NCI-H748 (cell line): ENCODE data around the gene CSH1.
A peak's percentile ranks its signal among the peaks of the same experiment; 100 is the strongest.
"Not testable (repeated sequence)": the region's sequence is repeated elsewhere in the genome, so short reads cannot be mapped to it uniquely, and the experiment has no call there.

Source experiments
- DNase-seq: peaks from one replicate; lab custom pipeline; 2025; ENCODE audit not compliant: unreplicated experiment; lab: John Stamatoyannopoulos, UW

CSH1 gene

DNA sequence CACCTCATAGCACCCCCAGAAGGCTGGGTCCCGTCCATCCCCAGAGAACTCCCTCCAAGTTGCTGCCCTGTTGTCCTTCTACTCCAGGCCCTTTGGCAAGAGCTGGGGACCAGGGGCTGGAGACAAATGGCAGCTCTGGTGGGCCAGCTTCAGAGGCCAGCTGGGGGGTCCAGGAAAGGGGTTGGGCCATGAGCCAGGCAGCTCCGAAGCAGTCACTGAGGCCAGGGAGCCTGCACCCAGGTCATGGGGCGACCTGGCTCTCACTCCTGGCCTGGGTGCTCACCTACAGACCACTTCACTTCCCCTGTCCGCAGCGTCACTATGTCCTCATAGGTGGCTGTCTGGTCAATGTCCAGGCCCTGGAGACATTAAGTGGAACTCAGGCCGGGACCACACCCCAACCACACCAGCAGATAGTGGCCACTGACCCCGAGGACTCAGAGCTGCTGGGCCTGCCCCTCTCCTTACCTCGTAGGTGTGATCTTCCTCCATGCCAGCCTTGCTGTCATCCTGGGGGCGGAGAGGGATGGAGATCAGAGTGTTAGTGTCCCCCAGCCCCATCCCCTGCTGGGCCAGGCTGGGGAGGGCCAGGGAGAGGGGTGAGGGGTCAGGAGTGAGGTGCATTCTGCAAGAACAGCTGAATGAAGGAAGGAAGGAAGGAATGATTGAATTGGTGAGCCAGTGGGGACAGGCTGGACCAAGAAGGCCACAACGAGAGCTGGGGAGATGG is 32.8 kb upstream of the CSH1 start:
- DNase-seq: no peak

DNA sequence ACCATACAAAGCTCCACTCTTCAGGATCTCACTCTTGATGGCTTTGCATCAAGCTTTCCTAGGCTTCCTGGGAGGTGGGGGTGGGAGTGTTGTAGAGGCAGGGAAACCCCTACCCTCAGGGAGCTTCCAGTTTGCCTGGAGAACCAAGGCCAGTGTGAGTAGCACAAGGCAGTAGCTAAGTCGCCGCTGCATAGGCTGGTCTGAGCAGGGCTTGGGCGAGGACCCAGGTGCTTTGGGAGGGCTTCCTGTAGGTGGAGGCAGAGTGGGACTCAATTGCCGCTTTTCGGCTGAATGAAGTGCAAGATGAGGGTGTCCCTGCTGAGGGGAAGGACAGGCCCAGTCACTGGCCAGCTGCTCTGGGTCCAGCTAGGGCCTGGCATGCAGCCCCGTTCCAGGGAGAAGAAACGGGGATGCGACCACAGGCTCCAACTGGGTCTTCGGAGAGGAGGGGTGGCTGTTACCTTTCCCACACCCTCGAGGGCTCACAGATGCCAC is 31.8 kb upstream of the CSH1 start:
- DNase-seq: no peak

DNA sequence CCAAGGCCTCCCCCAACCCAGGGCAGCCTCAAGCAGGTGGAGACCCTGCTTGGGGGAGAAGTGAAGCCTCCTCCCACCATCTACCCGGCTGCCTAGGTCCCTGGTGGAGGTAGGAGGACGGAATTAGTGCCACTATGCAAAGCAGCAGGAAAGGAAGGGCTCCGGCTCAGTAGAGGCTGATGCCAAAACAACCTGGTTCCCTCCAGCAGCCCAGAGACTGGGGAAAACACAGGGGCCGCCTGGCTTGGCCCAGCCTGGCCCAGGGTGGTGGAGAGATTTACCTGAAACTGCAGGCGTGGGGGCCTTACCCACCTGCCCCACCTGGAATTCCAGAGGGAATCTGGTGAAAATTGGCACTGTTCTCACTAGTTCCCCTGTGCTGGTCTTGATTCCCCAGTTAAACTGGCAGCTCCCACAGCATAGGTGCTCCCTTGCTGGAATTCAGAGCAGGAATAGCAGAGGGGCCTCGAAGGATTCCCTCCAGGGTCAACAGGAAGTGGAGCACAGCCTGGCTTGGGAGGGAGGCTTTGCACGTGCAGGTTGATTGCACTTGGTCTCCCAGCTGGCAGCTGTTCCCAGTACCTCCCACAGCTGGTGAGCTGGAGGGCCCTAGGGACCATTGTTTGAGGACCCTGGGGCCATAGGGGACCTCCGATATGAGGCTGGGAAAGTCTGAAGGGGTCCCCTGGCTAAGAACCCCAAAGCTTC is 31.2 kb upstream of the CSH1 start:
- no peak for DNase-seq

DNA sequence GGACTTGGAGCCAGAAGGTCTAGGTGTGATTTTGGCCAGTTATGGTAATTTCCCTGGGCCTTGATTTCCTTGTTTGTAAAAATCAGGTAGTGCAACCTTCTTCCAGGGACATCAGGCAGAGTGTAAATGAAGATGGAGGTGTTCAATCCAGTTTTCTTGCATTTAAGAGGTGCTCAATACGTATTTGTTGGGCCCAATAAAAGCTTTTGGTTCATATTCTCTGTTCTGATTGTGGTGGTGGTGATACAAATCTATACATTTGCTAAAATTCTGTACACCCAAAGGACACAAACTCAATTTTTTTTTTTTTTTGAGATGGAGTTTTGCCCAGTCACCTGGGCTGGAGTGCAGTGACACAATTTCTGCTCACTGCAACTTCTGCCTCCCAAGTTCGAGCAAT is 29.8 kb upstream of the CSH1 start:
- no peak for DNase-seq

DNA sequence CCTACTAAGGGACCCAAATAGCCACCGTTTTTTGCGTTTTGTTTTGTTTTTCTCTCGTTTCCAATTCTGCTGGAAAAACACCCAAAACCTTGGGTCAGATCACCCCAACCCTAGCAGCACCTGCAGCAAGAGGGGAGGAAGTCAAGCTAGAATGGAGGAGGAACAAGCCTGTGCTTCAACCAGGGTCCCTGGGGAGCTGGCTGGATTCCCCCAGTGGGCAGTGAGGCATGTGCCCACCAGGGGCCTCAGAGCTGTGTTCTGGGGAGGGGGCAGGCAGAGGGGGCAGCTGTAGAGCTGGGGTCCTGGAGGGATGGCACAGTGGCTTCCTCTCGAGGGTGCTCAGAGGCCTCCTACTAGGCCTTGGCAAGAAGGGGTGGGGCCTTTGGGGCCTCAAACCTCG is 29.2 kb upstream of the CSH1 start:
- DNase-seq: no peak

DNA sequence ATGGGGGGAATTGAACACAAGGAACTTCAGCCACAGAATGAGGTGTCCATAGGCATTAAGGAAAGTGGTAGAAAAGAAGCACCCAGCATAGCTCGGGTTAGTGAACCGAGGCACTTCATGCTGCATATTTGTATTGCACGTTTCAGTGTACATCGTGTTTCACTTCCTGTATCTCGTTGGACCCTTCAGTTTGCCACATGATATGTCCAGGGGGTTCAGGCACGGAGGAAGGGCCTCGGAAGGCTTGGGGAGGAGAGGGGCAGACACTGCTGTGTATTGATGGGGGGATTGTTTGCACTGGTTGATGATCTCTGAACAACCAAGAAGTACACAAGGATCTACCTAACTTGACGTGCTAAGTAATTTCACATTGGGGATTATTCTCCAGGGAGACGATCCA is 26.0 kb upstream of the CSH1 start:
- DNase-seq: not testable (repeated sequence)

DNA sequence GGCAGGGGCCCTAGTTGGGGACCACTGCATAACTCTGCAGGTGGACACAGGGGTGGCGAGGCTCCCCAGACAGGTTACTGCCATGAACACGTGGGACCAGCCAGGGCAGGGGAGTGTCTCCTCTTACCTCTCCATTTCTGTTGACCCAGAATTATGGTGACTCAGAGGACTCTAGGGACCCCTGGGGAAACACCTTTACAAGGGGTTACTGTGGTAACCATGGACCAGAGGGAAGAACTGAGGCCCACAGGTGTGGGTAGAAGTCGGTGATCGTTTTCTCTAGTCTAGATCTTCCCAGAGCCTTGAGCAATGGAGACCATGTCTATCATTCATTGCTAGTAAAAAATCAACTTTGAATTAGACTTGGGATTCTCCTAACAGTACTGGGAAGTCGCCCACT is 24.4 kb upstream of the CSH1 start:
- not testable (repeated sequence) for DNase-seq

DNA sequence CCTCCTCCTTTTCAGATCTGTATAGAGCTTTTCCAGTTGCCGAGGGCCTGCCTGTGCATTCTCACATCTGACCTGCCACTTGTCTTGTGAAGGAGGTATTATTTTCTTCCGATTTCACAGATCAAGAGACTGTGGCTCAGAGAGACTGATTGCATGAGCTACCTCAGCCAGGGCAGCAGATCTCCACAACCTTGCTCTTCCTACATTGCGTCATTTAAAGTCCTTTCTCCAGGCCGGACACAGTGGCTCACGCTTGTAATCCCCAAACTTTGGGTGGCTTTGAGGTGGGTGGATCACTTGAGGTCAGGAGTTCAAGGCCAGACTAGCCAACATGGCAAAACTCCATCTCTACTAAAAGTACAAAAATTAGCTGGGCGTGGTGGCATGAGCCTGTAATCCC is 23.7 kb upstream of the CSH1 start:
- not testable (repeated sequence) for DNase-seq

DNA sequence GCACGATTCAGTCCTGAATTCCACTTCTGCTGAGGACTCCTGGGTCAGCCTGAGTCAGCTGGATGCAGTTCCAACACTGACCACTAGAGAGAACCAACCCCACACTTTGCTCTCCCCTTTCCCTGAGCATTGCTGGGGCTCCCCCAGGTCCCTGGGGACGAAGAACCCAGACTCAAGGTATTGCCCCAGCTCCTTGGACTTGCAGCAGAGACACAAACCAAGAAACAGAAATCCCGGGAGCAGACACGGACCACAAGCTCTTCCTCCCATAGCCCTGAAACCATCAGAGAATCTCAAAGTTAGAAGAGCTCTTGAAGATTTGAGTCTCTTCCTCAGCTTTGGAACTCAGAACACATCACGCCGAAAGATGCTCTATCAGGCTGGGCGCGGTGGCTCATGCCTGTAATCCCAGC is 22.9 kb upstream of the CSH1 start:
- peak; percentile 46 for DNase-seq

DNA sequence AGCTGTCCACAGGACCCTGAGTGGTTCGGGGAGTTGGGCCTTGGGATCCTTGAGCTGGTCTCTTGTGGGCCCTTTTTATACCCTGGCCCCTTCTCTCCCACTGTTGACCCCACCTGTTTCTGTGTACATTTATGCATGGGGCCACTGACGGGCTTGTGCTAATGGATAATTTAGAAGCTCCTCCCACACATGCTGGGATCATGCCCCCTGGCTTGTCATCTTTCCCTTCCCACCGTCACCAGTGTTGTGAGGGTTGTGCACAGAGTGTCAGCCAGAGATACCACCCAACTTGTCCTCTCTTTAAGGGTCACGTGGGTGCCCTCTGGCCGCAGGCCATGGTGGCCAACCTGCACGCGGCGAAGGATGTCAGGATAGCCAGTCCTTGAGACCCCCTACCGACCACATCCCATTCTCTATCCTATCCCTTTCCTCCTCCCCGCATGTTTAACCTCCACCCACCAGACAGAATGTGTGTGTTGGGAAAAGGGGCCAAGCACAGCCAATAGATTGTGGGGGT is 22.5 kb upstream of the CSH1 start, which contains the start of gene GH1:
GH1 (minus strand) TSS at position 51 of the 517 bp plus-strand sequence. CDS start 63 bp downstream, outside the sequence.
- not testable (repeated sequence) for DNase-seq

DNA sequence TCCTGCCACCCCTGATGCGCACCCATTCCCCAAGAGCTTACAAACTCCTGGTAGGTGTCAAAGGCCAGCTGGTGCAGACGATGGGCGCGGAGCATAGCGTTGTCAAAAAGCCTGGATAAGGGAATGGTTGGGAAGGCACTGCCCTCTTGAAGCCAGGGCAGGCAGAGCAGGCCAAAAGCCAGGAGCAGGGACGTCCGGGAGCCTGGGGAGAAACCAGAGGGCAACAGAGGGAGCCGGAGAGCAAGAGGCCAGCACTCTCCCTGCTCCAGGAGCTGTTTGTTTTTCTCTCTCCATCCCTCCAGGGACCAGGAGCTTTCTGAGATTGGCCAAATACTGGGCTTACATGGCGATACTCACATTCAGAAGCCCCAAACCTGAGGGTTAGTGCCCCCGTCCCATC is 21.9 kb upstream of the CSH1 start:
- DNase-seq: no peak

DNA sequence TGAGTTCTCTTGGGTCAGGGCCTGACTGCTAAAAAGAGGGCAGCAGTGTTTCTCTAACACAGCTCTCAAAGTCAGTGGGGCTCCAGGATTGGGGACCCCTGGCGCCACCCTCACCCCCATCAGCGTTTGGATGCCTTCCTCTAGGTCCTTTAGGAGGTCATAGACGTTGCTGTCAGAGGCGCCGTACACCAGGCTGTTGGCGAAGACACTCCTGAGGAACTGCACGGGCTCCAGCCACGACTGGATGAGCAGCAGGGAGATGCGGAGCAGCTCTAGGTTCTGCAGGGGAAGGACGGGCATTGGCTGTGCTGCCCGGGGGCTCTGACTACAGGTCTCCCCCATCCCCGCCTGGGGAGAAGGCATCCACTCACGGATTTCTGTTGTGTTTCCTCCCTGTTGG is 21.3 kb upstream of the CSH1 start:
- DNase-seq: no peak

DNA sequence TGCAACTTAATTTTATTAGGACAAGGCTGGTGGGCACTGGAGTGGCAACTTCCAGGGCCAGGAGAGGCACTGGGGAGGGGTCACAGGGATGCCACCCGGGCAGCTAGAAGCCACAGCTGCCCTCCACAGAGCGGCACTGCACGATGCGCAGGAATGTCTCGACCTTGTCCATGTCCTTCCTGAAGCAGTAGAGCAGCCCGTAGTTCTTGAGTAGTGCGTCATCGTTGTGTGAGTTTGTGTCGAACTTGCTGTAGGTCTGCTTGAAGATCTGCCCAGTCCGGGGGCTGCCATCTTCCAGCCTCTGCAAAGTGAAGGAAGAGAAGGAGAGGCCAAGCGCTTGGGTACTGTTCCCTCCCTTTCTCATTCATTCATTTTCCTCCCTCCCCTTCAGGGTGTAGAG is 20.8 kb upstream of the CSH1 start:
- not testable (repeated sequence) for DNase-seq

DNA sequence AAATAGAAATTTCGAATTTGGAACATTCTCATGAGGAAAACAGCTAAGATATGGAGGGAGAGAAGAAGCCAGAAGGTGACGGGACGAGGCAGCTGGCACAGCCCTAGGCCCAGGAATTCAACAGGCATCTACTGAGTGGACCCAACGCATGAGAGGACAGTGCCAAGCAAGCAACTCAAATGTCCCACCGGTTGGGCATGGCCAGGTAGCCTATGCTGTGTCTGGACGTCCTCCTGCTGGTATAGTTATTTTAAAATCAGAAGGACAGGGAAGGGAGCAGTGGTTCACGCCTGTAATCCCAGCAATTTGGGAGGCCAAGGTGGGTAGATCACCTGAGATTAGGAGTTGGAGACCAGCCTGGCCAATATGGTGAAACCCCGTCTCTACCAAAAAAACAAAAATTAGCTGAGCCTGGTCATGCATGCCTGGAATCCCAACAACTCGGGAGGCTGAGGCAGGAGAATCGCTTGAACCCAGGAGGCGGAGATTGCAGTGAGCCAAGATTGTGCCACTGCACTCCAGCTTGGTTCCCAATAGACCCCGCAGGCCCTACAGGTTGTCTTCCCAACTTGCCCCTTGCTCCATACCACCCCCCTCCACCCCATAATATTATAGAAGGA is 20.3 kb upstream of the CSH1 start:
- DNase-seq: no peak

DNA sequence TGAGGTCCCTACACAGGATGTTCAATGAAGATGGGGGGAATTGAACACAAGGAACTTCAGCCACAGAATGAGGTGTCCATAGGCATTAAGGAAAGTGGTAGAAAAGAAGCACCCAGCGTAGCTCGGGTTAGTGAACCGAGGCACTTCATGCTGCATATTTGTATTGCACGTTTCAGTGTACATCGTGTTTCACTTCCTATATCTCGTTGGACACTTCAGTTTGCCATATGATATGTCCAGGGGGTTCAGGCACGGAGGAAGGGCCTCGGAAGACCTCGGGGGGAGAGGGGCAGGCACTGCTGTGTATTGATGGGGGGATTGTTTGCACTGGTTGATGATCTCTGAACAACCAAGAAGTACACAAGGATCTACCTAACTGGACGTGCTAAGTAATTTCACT is 19.4 kb upstream of the CSH1 start:
- not testable (repeated sequence) for DNase-seq

DNA sequence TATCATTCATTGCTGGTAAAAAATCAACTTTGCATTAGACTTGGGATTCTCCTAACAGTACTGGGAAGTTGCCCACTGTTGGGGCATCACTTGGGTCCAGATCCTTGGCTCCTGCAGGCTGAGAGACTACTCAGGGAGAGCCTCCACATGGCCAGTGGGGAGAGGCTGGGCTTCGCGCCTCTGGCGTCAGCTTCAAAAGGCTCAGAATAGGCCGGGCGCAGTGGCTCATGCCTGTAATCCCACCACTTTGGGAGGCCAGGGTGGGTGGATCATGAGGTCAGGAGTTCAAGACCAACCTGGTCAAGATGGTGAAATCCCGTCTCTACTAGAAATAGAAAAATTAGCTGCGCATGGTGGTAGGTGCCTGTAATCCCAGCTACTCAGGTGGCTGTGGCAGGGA is 18.1 kb upstream of the CSH1 start:
- DNase-seq: no peak

DNA sequence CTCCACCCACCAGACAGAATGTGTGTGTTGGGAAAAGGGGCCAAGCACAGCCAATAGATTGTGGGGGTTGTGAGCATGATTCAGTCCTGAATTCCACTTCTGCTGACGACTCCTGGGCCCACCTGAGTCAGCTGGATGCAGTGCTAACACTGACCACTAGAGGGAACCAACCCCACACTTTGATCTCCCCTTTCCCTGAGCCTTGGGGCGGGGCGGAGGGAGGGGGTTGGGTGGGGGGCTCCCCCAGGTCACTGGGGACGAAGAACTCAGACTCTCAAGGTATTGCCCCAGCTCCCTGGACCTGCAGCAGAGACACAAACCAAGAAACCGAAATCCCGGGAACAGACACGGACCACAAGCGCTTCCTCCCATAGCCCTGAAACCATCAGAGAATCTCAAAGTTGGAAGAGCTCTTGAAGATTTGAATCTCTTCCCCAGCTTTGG is 15.3 kb upstream of the CSH1 start:
- peak; percentile 13 for DNase-seq

DNA sequence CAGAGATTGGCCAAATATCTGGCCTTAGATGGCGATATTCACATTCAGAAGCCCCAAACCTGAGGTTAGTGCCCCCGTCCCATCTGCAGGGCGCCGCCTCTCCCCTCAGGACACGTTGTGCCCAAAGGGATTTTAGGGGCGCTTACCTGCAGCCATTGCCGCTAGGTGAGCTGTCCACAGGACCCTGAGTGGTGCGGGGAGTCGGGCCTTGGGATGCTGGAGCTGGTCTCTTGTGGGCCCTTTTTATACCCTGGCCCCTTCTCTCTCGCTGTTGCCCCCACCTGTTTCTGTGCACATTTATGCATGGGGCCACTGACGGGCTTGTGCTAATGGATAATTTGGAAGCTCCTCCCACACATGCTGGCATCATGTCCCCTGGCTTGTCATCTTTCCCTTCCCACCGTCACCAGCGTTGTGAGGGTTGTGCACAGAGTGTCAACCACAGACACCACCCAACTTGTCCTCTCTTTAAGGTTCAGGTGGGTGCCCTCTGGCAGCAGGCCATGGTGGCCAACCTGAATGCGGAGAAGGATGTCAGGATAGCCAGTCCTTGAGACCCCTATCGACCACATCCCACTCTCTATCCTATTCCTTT is 14.8 kb upstream of the CSH1 start, which contains the start of gene CSHL1:
CSHL1 (minus strand) TSS at position 218 of the 595 bp plus-strand sequence; CDS start at position 156, 62 bp downstream.
- no peak for DNase-seq

DNA sequence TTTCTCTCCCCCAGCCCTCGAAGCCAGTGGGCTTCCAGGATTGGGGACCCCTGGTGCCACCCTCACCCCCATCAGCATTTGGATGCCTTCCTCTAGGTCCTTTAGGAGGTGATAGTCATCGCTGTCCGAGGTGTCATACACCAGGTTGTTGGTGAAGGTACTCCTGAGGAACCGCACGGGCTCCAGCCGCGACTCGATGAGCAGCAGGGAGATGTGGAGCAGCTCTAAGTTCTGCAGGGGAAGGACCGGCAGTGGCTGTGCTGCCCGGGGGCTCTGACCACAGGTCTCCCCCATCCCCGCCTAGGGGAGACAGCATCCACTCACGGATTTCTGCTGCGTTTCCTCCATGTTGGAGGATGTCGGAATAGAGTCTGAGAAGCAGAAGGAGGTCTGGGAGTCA is 13.7 kb upstream of the CSH1 start:
- DNase-seq: no peak

DNA sequence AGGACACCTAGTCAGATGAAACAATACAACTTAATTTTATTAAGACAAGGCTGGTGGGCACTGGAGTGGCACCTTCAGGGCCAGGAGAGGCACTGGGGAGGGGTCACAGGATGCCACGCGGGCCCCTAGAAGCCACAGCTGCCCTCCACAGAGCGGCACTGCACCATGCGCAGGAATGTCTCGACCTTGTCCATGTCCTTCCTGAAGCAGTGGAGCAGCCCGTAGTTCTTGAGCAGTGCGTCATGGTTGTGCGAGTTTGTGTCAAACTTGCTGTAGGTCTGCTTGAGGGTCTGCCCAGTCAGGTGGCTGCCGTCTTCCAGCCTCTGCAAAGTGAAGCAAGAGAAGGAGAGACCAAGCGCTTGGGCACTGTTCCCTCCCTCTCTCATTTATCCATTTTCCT is 13.2 kb upstream of the CSH1 start:
- not testable (repeated sequence) for DNase-seq

DNA sequence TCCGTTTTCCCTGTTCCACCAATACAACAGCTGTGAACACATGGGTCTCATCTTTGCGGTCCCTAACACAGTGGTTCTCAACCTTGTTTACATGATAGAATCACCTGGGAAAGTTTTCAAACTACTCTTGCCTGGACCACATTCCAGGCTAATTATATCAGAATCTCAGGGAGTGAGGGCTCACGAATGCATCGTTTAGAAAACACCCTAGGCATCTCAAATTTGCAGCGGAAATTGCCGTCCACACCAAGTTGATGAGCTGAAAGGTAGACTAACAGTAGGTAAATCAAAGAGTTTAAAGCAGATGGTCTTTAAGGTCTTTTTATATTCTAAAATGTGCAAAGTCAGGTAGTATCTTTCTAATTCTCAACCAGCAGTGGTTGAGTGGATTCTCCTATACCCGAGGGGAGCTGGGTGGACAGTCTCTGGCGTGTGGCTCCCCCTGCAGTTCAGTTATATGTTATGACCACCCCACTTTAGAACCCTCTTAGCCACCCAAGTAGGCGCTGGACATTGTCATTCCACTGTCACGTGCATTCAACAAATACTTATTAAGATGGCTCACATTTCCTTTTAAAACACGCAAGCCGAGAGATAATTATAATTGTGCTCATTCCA is 10.9 kb upstream of the CSH1 start:
- peak; percentile 33 for DNase-seq
